ENCODE data around the gene EPOP.

EPOP gene

GRCh38 chr17:38674014-38674748 is 576 bp downstream of the EPOP start:
- peak; percentile 80 for DNase-seq

GRCh38 chr17:38673707-38674013 is 1.1 kb downstream of the EPOP start:
- DNase-seq, result no peak

GRCh38 chr17:38672788-38673706 is 1.7 kb downstream of the EPOP start:
- no peak for DNase-seq

- no peak for DNase-seq
Measured at GRCh38 chr17:38671939-38672720, 2.6 kb downstream of the EPOP start.

- DNase-seq, result no peak
Measured at GRCh38 chr17:38669520-38669919, 5.2 kb downstream of the EPOP start.

- DNase-seq, result no peak
Measured at GRCh38 chr17:38667787-38668122, 7.0 kb downstream of the EPOP start.

- DNase-seq, result peak; percentile 47
Measured at GRCh38 chr17:38667099-38667786, 7.5 kb downstream of the EPOP start.

GRCh38 chr17:38663964-38664644 is 10.7 kb downstream of the EPOP start:
- no peak for DNase-seq

GRCh38 chr17:38663125-38663751 is 11.5 kb downstream of the EPOP start:
- peak; percentile 57 for DNase-seq

- no peak for DNase-seq
Measured at GRCh38 chr17:38660097-38661025, 14.4 kb downstream of the EPOP start.

- DNase-seq, result no peak
Measured at GRCh38 chr17:38659415-38659814, 15.3 kb downstream of the EPOP start.

- no peak for DNase-seq
Measured at GRCh38 chr17:38658741-38659345, 15.9 kb downstream of the EPOP start.

- DNase-seq, result no peak
Measured at GRCh38 chr17:38657824-38658740, 16.7 kb downstream of the EPOP start.

GRCh38 chr17:38656959-38657823 is 17.6 kb downstream of the EPOP start:
- no peak for DNase-seq

- DNase-seq, result no peak
Measured at GRCh38 chr17:38654411-38655398, 20.1 kb downstream of the EPOP start.

GRCh38 chr17:38653679-38654078 is 21.1 kb downstream of the EPOP start:
- no peak for DNase-seq

Data from right kidney (tissue), 1 donor.